Measurements from ENCODE around the gene CENPL. TPM values are rescaled to one million over a fixed set of nuclear protein-coding genes. Genes with fewer than 3 reads are reported as not detected.

The CENPL gene, protein sequence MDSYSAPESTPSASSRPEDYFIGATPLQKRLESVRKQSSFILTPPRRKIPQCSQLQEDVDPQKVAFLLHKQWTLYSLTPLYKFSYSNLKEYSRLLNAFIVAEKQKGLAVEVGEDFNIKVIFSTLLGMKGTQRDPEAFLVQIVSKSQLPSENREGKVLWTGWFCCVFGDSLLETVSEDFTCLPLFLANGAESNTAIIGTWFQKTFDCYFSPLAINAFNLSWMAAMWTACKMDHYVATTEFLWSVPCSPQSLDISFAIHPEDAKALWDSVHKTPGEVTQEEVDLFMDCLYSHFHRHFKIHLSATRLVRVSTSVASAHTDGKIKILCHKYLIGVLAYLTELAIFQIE
- polyA plus RNA-seq (2013), result 7.7 and 8.2 TPM in 2 replicates

DNA sequence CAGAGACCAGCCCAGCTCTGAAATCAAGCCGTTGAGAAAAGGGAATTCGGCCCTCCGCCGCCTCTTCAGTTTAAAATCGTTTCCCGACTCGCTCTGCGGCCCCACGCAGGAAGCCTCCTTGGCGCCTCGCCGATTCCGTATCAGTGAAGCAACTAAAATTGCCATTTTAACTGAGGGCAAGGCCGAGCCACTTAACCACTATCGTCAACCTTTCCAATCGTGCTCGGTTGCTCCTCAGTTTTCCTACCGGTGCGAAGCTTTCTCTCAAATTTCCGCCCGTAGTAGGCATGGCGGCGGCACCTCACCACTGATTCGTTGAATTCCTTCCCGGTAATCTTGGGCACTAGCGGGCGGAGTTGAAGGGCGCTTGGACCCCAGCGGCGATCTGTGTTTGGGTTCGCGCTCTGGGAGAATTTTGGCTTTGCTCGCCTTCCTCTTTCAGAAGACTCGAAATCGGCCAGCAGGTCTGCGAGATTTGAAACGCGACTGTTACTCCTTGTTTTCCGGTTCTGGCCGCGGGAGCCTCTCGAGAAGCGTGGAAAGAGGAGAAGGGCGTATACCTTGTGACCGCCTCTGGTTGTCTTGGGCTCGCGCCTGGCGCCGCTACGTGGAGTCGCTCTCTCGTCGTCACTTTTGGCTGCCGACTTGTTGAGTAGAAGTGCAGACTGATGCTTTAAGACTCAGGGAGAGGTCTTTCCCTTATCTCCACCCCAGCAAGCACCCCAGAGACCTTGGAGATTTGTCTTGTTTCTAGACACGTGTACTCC, at the start of gene CENPL, which contains the start of gene DARS2:
CENPL (minus strand) TSS at position 569 of the 767 bp plus-strand sequence. CDS start 13,584 bp downstream, outside the sequence.
DARS2 (plus strand) TSS at position 359 of the 767 bp plus-strand sequence. CDS start 557 bp downstream, outside the sequence.
- H3K23ac ChIP-seq (ENCODE audit: low read length), result no peak within 1 kb of the TSS
- H3K18ac ChIP-seq (ENCODE audit: low read length), result peak within 1 kb of the TSS; percentile 28
- H2AK5ac ChIP-seq (ENCODE audit: low read length), result no peak within 1 kb of the TSS
- H4K91ac ChIP-seq (ENCODE audit: low read depth, low read length), result peak within 1 kb of the TSS; percentile 86
- no peaks in the 10 kb centered on the region for H3K9me3 ChIP-seq (ENCODE audit: insufficient read depth, low read depth, low read length)
- no CpG with 5 or more reads among the region's 55 CpGs for WGBS (ENCODE audit: extremely low coverage, insufficient coverage, insufficient read length)
- H3K27me3 ChIP-seq (ENCODE audit: insufficient read depth, low read length), result no peaks in the 10 kb centered on the region
- peak within 1 kb of the TSS; percentile 75 for H3K27ac ChIP-seq (ENCODE audit: low read depth, low read length)
- peak within 1 kb of the TSS; percentile 40 for H2BK120ac ChIP-seq (ENCODE audit: insufficient read depth, low read length, poor library complexity)
- H4K8ac ChIP-seq (ENCODE audit: low read depth, low read length), result peak within 1 kb of the TSS; percentile 78
- peaks cover 0 to 1% of the 10 kb centered on the region in 2 experiments for H3K4me1 ChIP-seq (ENCODE audit: control insufficient read depth in 1 of 2, insufficient read depth in 2 of 2, low read length in 2 of 2)
- peak within 1 kb of the TSS; percentile 81 for H3K4me2 ChIP-seq (ENCODE audit: low read length)
- H3K9ac ChIP-seq (ENCODE audit: low read length), result peak within 1 kb of the TSS; percentile 71
- H4K12ac ChIP-seq (ENCODE audit: low read depth, low read length), result peak within 1 kb of the TSS; percentile 71
- peak within 1 kb of the TSS; percentile 71 for H2BK5ac ChIP-seq (ENCODE audit: low read depth, low read length, poor library complexity)
- DNase-seq, result peak; percentile 97 to 99
- peak within 1 kb of the TSS; percentile 71 for H2AFZ ChIP-seq (ENCODE audit: insufficient read depth, low read length, poor library complexity)
- H3K4me3 ChIP-seq (ENCODE audit: low read depth, low read length), result peak within 1 kb of the TSS; percentile 84
- peak within 1 kb of the TSS; percentile 37 for H3K4ac ChIP-seq (ENCODE audit: low read depth, low read length)
- peaks cover 7% of the 10 kb centered on the region for H3K79me1 ChIP-seq (ENCODE audit: low read length)
- H2BK12ac ChIP-seq (ENCODE audit: low read length), result no peak within 1 kb of the TSS
- H3K79me2 ChIP-seq (ENCODE audit: control insufficient read depth, insufficient read depth, low read length, poor library complexity), result peaks cover 3% of the 10 kb centered on the region
- H3K36me3 ChIP-seq (ENCODE audit: control insufficient read depth in 1 of 2, insufficient read depth in 2 of 2, low read length in 2 of 2), result no peaks in the 10 kb centered on the region
- peak within 1 kb of the TSS; percentile 55 for H3K14ac ChIP-seq (ENCODE audit: low read length)

- H4K12ac ChIP-seq (ENCODE audit: low read depth, low read length), result no peak overlapping the region
- no peak overlapping the region for H2AFZ ChIP-seq (ENCODE audit: insufficient read depth, low read length, poor library complexity)
- H3K79me1 ChIP-seq (ENCODE audit: low read length), result peaks cover 14% of the 10 kb centered on the region
- no CpG with 5 or more reads among the region's 2 CpGs for WGBS (ENCODE audit: extremely low coverage, insufficient coverage, insufficient read length)
- no peak overlapping the region for H3K9ac ChIP-seq (ENCODE audit: low read length)
- H3K27me3 ChIP-seq (ENCODE audit: insufficient read depth, low read length), result no peaks in the 10 kb centered on the region
- H4K8ac ChIP-seq (ENCODE audit: low read depth, low read length), result no peak overlapping the region
- H3K4me2 ChIP-seq (ENCODE audit: low read length), result no peak overlapping the region
- no peak overlapping the region for H3K18ac ChIP-seq (ENCODE audit: low read length)
- no peak overlapping the region for H2BK120ac ChIP-seq (ENCODE audit: insufficient read depth, low read length, poor library complexity)
- no peak overlapping the region for H2BK5ac ChIP-seq (ENCODE audit: low read depth, low read length, poor library complexity)
- no peaks in the 10 kb centered on the region for H3K9me3 ChIP-seq (ENCODE audit: insufficient read depth, low read depth, low read length)
- H3K4me1 ChIP-seq (ENCODE audit: control insufficient read depth in 1 of 2, insufficient read depth in 2 of 2, low read length in 2 of 2), result no peaks in the 10 kb centered on the region
- no peak overlapping the region for H3K27ac ChIP-seq (ENCODE audit: low read depth, low read length)
- no peak overlapping the region for H2AK5ac ChIP-seq (ENCODE audit: low read length)
- H3K4ac ChIP-seq (ENCODE audit: low read depth, low read length), result no peak overlapping the region
- H3K4me3 ChIP-seq (ENCODE audit: low read depth, low read length), result no peak overlapping the region
- H3K23ac ChIP-seq (ENCODE audit: low read length), result no peak overlapping the region
- no peak for DNase-seq
- H3K36me3 ChIP-seq (ENCODE audit: control insufficient read depth in 1 of 2, insufficient read depth in 2 of 2, low read length in 2 of 2), result peaks cover 9 to 12% of the 10 kb centered on the region in 2 experiments
- no peak overlapping the region for H3K14ac ChIP-seq (ENCODE audit: low read length)
- no peak overlapping the region for H4K91ac ChIP-seq (ENCODE audit: low read depth, low read length)
- H2BK12ac ChIP-seq (ENCODE audit: low read length), result no peak overlapping the region
- peaks cover 12% of the 10 kb centered on the region for H3K79me2 ChIP-seq (ENCODE audit: control insufficient read depth, insufficient read depth, low read length, poor library complexity)
Observed at GRCh38 chr1:173871500-173871899, 46.8 kb upstream of the CENPL start.

DNA sequence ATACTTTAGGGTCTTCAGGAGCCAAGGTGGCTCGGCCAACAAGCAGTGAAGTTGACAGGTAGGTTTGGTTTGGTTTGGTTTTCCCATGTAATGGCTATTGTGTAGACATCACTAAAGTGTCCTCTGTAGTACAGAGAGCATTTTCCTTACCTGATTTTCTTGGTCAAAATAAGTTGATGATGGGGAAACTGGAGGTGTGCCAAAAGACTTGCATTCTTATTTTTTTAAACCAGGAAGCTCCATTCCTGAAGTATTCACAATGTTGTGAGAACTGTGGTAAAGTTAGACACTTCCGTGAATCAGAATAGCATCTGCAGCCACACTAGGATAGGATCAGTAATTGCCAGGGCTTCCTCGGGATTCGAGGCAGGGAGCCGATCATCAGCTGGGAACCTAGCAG, 46.4 kb upstream of the CENPL start:
- H2BK12ac ChIP-seq (ENCODE audit: low read length), result no peak overlapping the region
- H3K4me1 ChIP-seq (ENCODE audit: control insufficient read depth in 1 of 2, insufficient read depth in 2 of 2, low read length in 2 of 2), result no peaks in the 10 kb centered on the region
- H2AK5ac ChIP-seq (ENCODE audit: low read length), result no peak overlapping the region
- H4K12ac ChIP-seq (ENCODE audit: low read depth, low read length), result no peak overlapping the region
- H3K14ac ChIP-seq (ENCODE audit: low read length), result no peak overlapping the region
- no peak overlapping the region for H3K4me2 ChIP-seq (ENCODE audit: low read length)
- H3K23ac ChIP-seq (ENCODE audit: low read length), result no peak overlapping the region
- H3K9ac ChIP-seq (ENCODE audit: low read length), result no peak overlapping the region
- H4K91ac ChIP-seq (ENCODE audit: low read depth, low read length), result no peak overlapping the region
- no peak overlapping the region for H2AFZ ChIP-seq (ENCODE audit: insufficient read depth, low read length, poor library complexity)
- no peak overlapping the region for H3K4ac ChIP-seq (ENCODE audit: low read depth, low read length)
- H3K9me3 ChIP-seq (ENCODE audit: insufficient read depth, low read depth, low read length), result no peaks in the 10 kb centered on the region
- no peak overlapping the region for H3K27ac ChIP-seq (ENCODE audit: low read depth, low read length)
- H2BK120ac ChIP-seq (ENCODE audit: insufficient read depth, low read length, poor library complexity), result no peak overlapping the region
- H3K36me3 ChIP-seq (ENCODE audit: control insufficient read depth in 1 of 2, insufficient read depth in 2 of 2, low read length in 2 of 2), result peaks cover 11 to 12% of the 10 kb centered on the region in 2 experiments
- H3K4me3 ChIP-seq (ENCODE audit: low read depth, low read length), result no peak overlapping the region
- no CpG with 5 or more reads among the region's 5 CpGs for WGBS (ENCODE audit: extremely low coverage, insufficient coverage, insufficient read length)
- no peak overlapping the region for H2BK5ac ChIP-seq (ENCODE audit: low read depth, low read length, poor library complexity)
- H4K8ac ChIP-seq (ENCODE audit: low read depth, low read length), result no peak overlapping the region
- DNase-seq, result no peak
- no peak overlapping the region for H3K18ac ChIP-seq (ENCODE audit: low read length)
- peaks cover 14% of the 10 kb centered on the region for H3K79me1 ChIP-seq (ENCODE audit: low read length)
- H3K79me2 ChIP-seq (ENCODE audit: control insufficient read depth, insufficient read depth, low read length, poor library complexity), result peaks cover 12% of the 10 kb centered on the region
- no peaks in the 10 kb centered on the region for H3K27me3 ChIP-seq (ENCODE audit: insufficient read depth, low read length)

DNA sequence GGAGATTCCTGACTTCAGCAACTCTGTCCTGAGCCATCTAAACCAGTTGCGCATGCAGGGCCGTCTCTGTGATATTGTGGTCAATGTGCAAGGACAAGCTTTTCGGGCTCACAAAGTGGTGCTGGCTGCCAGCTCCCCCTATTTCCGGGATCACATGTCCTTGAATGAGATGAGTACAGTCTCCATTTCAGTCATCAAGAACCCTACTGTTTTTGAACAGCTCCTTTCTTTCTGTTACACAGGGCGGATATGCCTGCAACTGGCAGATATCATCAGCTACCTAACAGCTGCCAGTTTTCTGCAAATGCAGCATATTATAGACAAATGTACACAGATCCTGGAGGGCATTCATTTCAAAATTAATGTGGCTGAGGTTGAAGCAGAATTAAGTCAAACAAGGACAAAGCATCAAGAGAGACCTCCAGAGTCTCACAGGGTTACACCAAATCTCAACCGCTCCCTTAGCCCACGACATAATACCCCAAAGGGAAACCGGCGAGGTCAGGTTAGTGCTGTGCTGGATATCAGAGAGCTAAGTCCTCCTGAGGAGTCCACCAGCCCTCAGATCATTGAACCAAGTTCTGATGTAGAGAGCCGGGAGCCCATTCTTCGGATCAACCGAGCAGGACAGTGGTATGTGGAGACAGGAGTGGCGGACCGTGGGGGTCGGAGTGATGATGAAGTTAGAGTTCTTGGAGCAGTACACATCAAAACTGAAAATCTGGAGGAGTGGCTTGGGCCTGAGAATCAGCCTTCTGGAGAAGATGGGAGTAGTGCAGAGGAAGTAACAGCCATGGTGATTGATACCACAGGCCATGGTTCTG, 45.8 kb upstream of the CENPL start:
- H3K9ac ChIP-seq (ENCODE audit: low read length), result no peak overlapping the region
- no peak overlapping the region for H3K14ac ChIP-seq (ENCODE audit: low read length)
- H3K79me2 ChIP-seq (ENCODE audit: control insufficient read depth, insufficient read depth, low read length, poor library complexity), result peaks cover 12% of the 10 kb centered on the region
- H3K4me2 ChIP-seq (ENCODE audit: low read length), result no peak overlapping the region
- no peak overlapping the region for H2AFZ ChIP-seq (ENCODE audit: insufficient read depth, low read length, poor library complexity)
- H2BK12ac ChIP-seq (ENCODE audit: low read length), result no peak overlapping the region
- H3K4me1 ChIP-seq (ENCODE audit: control insufficient read depth in 1 of 2, insufficient read depth in 2 of 2, low read length in 2 of 2), result no peaks in the 10 kb centered on the region
- H3K4me3 ChIP-seq (ENCODE audit: low read depth, low read length), result no peak overlapping the region
- H3K18ac ChIP-seq (ENCODE audit: low read length), result no peak overlapping the region
- H3K4ac ChIP-seq (ENCODE audit: low read depth, low read length), result no peak overlapping the region
- no CpG with 5 or more reads among the region's 15 CpGs for WGBS (ENCODE audit: extremely low coverage, insufficient coverage, insufficient read length)
- H3K79me1 ChIP-seq (ENCODE audit: low read length), result peaks cover 14% of the 10 kb centered on the region
- no peak overlapping the region for H4K91ac ChIP-seq (ENCODE audit: low read depth, low read length)
- H4K12ac ChIP-seq (ENCODE audit: low read depth, low read length), result no peak overlapping the region
- no peak for DNase-seq
- H3K36me3 ChIP-seq (ENCODE audit: control insufficient read depth in 1 of 2, insufficient read depth in 2 of 2, low read length in 2 of 2), result peaks cover 12 to 15% of the 10 kb centered on the region in 2 experiments
- H3K23ac ChIP-seq (ENCODE audit: low read length), result no peak overlapping the region
- no peaks in the 10 kb centered on the region for H3K27me3 ChIP-seq (ENCODE audit: insufficient read depth, low read length)
- no peak overlapping the region for H2BK120ac ChIP-seq (ENCODE audit: insufficient read depth, low read length, poor library complexity)
- no peak overlapping the region for H2BK5ac ChIP-seq (ENCODE audit: low read depth, low read length, poor library complexity)
- no peaks in the 10 kb centered on the region for H3K9me3 ChIP-seq (ENCODE audit: insufficient read depth, low read depth, low read length)
- H2AK5ac ChIP-seq (ENCODE audit: low read length), result no peak overlapping the region
- no peak overlapping the region for H4K8ac ChIP-seq (ENCODE audit: low read depth, low read length)
- no peak overlapping the region for H3K27ac ChIP-seq (ENCODE audit: low read depth, low read length)

All from trophoblast cell (in vitro differentiated cells and primary cell).